HFFc6 (cell line): Measurements from ENCODE around the gene PSMG3. TPM values are rescaled to one million over a fixed set of nuclear protein-coding genes. Genes with fewer than 3 reads are reported as not detected.

Experiments
- DNase-seq: peaks from one replicate; pipeline ENCODE4 v3.0.0-alpha.2; 2018
- H3K27ac Mint-ChIP-seq: 2 replicates; pipeline ENCODE4 v1.8.0; 2020; ENCODE audit warnings: mild to moderate bottlenecking, mixed read lengths
- H3K27me3 Mint-ChIP-seq: 2 replicates; pipeline ENCODE4 v1.8.0; 2021; ENCODE audit warnings: mild to moderate bottlenecking, moderate library complexity, mixed read lengths; ENCODE audit not compliant: insufficient read depth
- H3K36me3 Mint-ChIP-seq: 2 replicates; pipeline ENCODE4 v1.8.0; 2021; ENCODE audit warnings: low read depth, mixed read lengths
- H3K4me1 Mint-ChIP-seq: 2 replicates; pipeline ENCODE4 v1.8.0; 2020; ENCODE audit warnings: low read depth, mixed read lengths
- H3K4me3 Mint-ChIP-seq: 2 replicates; pipeline ENCODE4 v1.8.0; 2020; ENCODE audit warnings: mild to moderate bottlenecking, moderate library complexity, mixed read lengths
- H3K9me3 Mint-ChIP-seq: 2 replicates; pipeline ENCODE4 v1.8.0; 2020; ENCODE audit warnings: mild to moderate bottlenecking, mixed read lengths
- CTCF ChIP-seq: fragments of 200-600 bp; sonication (generic); IDR thresholded peaks from 2 replicates; pipeline ENCODE4 v1.5.0; 2021; ENCODE audit warnings: antibody characterized with exemption, mild to moderate bottlenecking
- total RNA-seq, 6 experiments: library from RNA; stranded (reverse); fragmentation: NEBNext Ultra II Directional; extraction: Animal tissue kit (Norgen Biotek cat#: 25700); gene quantifications; 2 replicates in 1 of 6; 3 replicates in 5 of 6; pipeline ENCODE4 v1.2.3, GENCODE V29; 2021

Gene PSMG3
- total RNA-seq, 6 experiments from 2014 or later: 25.6 to 31.0 (median 28.2) TPM

- peak; percentile 66 for TF ChIP-seq CTCF
- H3K4me3 Mint-ChIP-seq: no peak overlapping the region
- peaks cover 52% of the 10 kb centered on the region for H3K27me3 Mint-ChIP-seq
- H3K4me1 Mint-ChIP-seq: no peaks in the 10 kb centered on the region
- H3K36me3 Mint-ChIP-seq: peaks cover 2% of the 10 kb centered on the region; the same call in 1 of the 2 replicates
- peaks cover 9% of the 10 kb centered on the region for H3K9me3 Mint-ChIP-seq
- DNase-seq: no peak
- no peak overlapping the region for H3K27ac Mint-ChIP-seq
Observed at GRCh38 chr7:1593091-1593866, 23.4 kb upstream of the PSMG3 start.

DNA sequence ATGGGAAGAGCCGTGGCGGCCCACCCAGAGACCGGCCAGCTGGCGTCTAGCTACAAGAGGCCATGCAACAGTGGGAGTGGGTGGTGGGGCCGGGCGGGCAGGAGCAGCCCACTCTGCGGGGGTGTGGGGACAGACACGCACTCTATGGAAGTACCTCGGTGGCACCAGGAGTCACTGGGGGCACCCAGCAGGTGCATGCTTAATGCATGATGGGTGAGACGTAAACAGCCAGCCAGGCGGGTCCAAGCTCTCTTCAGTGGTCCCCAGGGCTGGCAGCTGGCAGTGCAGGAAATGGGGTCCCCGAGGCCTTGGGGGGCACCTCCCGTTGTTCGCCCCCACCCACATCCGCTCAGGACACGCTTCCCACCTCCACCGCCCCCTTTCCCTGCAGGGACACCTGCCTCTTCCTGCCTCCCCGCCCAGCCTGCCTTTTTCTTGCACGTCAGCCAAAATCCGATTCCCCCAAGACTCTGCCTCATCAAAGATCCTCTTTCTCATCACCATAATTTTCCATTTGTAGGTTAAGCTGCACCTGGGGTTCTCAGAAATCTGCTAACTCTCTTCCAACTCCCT is 22.6 kb upstream of the PSMG3 start:
- TF ChIP-seq CTCF: no peak
- H3K4me1 Mint-ChIP-seq: no peaks in the 10 kb centered on the region
- H3K27me3 Mint-ChIP-seq: peaks cover 51% of the 10 kb centered on the region
- H3K9me3 Mint-ChIP-seq: peaks cover 12% of the 10 kb centered on the region
- no peak overlapping the region for H3K4me3 Mint-ChIP-seq
- peaks cover 5% of the 10 kb centered on the region; the same call in 1 of the 2 replicates for H3K36me3 Mint-ChIP-seq
- no peak overlapping the region for H3K27ac Mint-ChIP-seq
- no peak for DNase-seq

DNA sequence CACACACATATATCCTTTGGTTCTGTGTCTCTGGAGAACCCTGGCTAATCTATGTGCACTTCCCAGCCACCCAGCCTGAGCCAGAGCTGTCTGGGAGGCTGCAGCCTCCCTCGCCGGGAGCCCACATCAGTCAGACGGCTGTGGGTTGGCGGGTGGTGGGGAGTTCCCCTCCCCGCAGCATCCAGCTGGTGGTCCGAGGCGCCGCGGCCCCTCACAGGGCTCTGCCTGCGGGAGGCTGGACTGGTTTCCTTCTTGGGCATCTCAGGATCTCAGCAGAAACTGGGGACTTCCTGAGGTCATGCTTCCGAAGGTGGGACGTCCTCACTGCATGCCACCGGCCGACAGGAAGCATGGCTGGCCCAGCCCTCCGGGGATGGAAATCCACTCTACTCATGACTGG is 22.0 kb upstream of the PSMG3 start:
- Mint-ChIP-seq H3K9me3 (peaks cover 12% of the 10 kb centered on the region), H3K36me3 (peaks cover 5% of the 10 kb centered on the region; the same call in 1 of the 2 replicates), H3K4me1 (no peaks in the 10 kb centered on the region), H3K27me3 (peaks cover 46% of the 10 kb centered on the region), H3K27ac (no peak overlapping the region), H3K4me3 (no peak overlapping the region)
- no peak for TF ChIP-seq CTCF
- no peak for DNase-seq

GRCh38 chr7:1591396-1591795 is 21.6 kb upstream of the PSMG3 start:
- no peak overlapping the region for H3K4me3 Mint-ChIP-seq
- no peak for DNase-seq
- peaks cover 43% of the 10 kb centered on the region for H3K27me3 Mint-ChIP-seq
- no peak for TF ChIP-seq CTCF
- H3K27ac Mint-ChIP-seq: no peak overlapping the region
- peaks cover 12% of the 10 kb centered on the region for H3K9me3 Mint-ChIP-seq
- H3K36me3 Mint-ChIP-seq: peaks cover 5% of the 10 kb centered on the region; the same call in 1 of the 2 replicates
- H3K4me1 Mint-ChIP-seq: no peaks in the 10 kb centered on the region

- Mint-ChIP-seq H3K4me1 (no peaks in the 10 kb centered on the region), H3K36me3 (peaks cover 5% of the 10 kb centered on the region; the same call in 1 of the 2 replicates), H3K4me3 (no peak overlapping the region), H3K27ac (no peak overlapping the region), H3K27me3 (peaks cover 43% of the 10 kb centered on the region), H3K9me3 (peaks cover 12% of the 10 kb centered on the region)
- no peak for TF ChIP-seq CTCF
- no peak for DNase-seq
Observed at GRCh38 chr7:1590887-1591286, 21.1 kb upstream of the PSMG3 start.
